A673 (cell line): ENCODE measurements around the gene ANTXRL.

ENCODE experiments used
- CTCF ChIP-seq: fragments of 300-800, 200-600 bp; sonication (generic); conservative IDR thresholded peaks from 2 replicates; pipeline ENCODE4 v1.5.1; 2017; ENCODE audit warnings: low read depth, mild to moderate bottlenecking, antibody characterized with exemption, low read length, moderate library complexity, mixed read lengths
- EZH2 ChIP-seq: fragments of 200-600 bp; sonication (generic); IDR thresholded peaks from 2 replicates; pipeline ENCODE4 v1.6.1; 2017; ENCODE audit warnings: borderline replicate concordance, low read depth, mild to moderate bottlenecking, mixed read lengths, antibody characterized with exemption, low read length; ENCODE audit not compliant: poor library complexity, severe bottlenecking

- TF ChIP-seq CTCF (no peak), EZH2 (no peak)
Measured at GRCh38 chr10:46250898-46251856, 35.6 kb upstream of the ANTXRL start.
